ENCODE data around the gene C8B. TPM values are rescaled to one million over a fixed set of nuclear protein-coding genes. Genes with fewer than 3 reads are reported as not detected.

C8B gene
- total and polyA plus RNA-seq, 12 donors, result not detected

GRCh38 chr1:56917356-56917755, 48.5 kb downstream of the C8B start:
- Histone ChIP-seq H3K4me1 (peaks cover 0 to 8% (median 0%) of the 10 kb centered on the region in 9 donors), H3K9me3 (no peaks in the 10 kb centered on the region), H3K4me3 (no peak overlapping the region), H3K27ac (no peak overlapping the region), H3K27me3 (no peaks in the 10 kb centered on the region), H3K36me3 (no peaks in the 10 kb centered on the region)
- DNase-seq (no peak), ATAC-seq (no peak)
- no peak for TF ChIP-seq CTCF (IDR thresholded peaks at IDR 0.05)
- 74% methylated on average over 5 of the region's 5 CpGs for WGBS, 2 donors
- intact Hi-C loops (cut with DNase I), result no loop called here

GRCh38 chr1:56916630-56917029, 49.2 kb downstream of the C8B start:
- no peak for TF ChIP-seq CTCF (IDR thresholded peaks at IDR 0.05)
- Histone ChIP-seq H3K4me1 (peaks cover 0 to 8% (median 0%) of the 10 kb centered on the region in 9 donors), H3K27me3 (no peaks in the 10 kb centered on the region), H3K36me3 (no peaks in the 10 kb centered on the region), H3K27ac (no peak overlapping the region), H3K4me3 (no peak overlapping the region), H3K9me3 (no peaks in the 10 kb centered on the region)
- 85 to 90% methylated on average over 3 of the region's 3 CpGs for WGBS, 2 donors
- intact Hi-C loops (cut with DNase I), result no loop called here
- no peak for DNase-seq
- ATAC-seq, result no peak

- intact Hi-C loops (cut with DNase I), result no loop called here
- no peaks in the 10 kb centered on the region for H3K9me3 ChIP-seq
- H3K4me3 ChIP-seq, result no peak overlapping the region
- no peak for TF ChIP-seq CTCF (IDR thresholded peaks at IDR 0.05)
- DNase-seq (peak in 1 of 2 donors; percentile 31), ATAC-seq (peak in 7 of 8 donors; percentile 34 to 86 (median 61))
- 41 to 45% methylated on average over 4 of the region's 4 CpGs for WGBS, 2 donors
- H3K27ac ChIP-seq, result no peak overlapping the region
- H3K27me3 ChIP-seq, result no peaks in the 10 kb centered on the region
- H3K36me3 ChIP-seq, result no peaks in the 10 kb centered on the region
- H3K4me1 ChIP-seq, result peaks cover 0 to 9% (median 0%) of the 10 kb centered on the region in 9 donors
Measured at GRCh38 chr1:56915960-56916359, 49.9 kb downstream of the C8B start.

GRCh38 chr1:56912325-56912724, 53.5 kb downstream of the C8B start:
- WGBS, 2 donors, result 89 to 90% methylated on average over 12 of the region's 12 CpGs
- H3K27me3 ChIP-seq, result no peaks in the 10 kb centered on the region
- DNase-seq, result no peak
- ATAC-seq, result no peak
- H3K36me3 ChIP-seq, result no peaks in the 10 kb centered on the region
- H3K4me1 ChIP-seq, result peaks cover 0 to 24% (median 3%) of the 10 kb centered on the region in 9 donors
- H3K4me3 ChIP-seq, result no peak overlapping the region
- intact Hi-C loops (cut with DNase I), result no loop called here
- H3K9me3 ChIP-seq, result no peaks in the 10 kb centered on the region
- no peak overlapping the region for H3K27ac ChIP-seq
- TF ChIP-seq CTCF (IDR thresholded peaks at IDR 0.05), result no peak

All from heart right ventricle (tissue), 16 donors.